NOMO-1 treated with dmso at 0.1 percent for 144 hours (cell line): ENCODE data around the gene ZNF276.

Experiments used
- DNase-seq: peaks from one replicate; lab custom pipeline; 2025; ENCODE audit not compliant: unreplicated experiment; lab: John Stamatoyannopoulos, UW

Gene ZNF276

GRCh38 chr16:89711601-89712273, 9.6 kb upstream of the ZNF276 start:
- peak; percentile 10 for DNase-seq

DNA sequence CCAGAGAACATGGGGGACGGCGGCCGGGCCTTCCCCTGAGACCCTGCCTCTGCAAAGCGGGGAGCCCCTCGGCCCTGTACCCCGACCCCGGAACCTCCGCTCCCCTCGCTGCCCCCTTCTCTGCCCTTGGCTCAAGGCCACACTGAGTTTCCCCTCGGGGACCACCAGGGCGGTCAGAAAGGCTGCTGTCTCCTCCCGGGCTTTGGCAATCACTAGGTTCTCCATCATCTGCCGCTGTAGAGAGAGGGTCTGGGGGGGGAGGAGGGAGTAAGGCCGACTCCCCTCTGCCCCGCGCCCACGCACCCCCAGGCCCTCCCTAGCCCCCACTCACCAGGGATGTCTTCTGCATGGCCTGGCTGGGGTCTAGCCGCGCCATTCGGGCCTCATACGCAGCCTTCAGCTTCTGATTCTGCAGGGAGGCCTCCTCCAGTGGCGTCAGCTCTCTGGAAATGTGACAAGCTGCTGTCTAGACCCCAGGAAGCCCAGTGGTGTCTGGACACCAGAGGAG, 9.0 kb upstream of the ZNF276 start:
- DNase-seq = no peak

DNA sequence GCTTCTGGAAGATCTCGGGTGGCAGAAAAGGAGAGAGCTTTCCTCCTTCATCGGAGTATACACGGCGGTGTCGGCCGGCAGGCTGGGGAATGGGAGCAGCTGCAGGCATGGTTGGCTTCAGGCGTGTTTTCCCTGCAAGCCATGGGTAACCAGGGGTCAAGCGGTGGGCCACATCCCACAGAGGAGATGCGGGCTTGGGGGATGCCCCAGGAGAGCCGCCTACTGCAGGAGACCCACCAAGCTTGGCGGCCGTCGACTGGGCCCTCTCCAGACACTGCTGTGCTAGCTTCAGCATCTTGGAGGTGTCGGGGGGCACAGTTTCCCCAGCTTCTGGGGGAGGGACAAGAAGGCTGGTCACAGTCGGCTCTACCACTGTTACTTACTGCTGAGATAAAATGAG, 4.8 kb upstream of the ZNF276 start:
- DNase-seq = no peak

- DNase-seq = no peak
Observed at GRCh38 chr16:89716916-89717687, 4.2 kb upstream of the ZNF276 start.

- no peak for DNase-seq
Observed at GRCh38 chr16:89717688-89718505, 3.4 kb upstream of the ZNF276 start.

DNA sequence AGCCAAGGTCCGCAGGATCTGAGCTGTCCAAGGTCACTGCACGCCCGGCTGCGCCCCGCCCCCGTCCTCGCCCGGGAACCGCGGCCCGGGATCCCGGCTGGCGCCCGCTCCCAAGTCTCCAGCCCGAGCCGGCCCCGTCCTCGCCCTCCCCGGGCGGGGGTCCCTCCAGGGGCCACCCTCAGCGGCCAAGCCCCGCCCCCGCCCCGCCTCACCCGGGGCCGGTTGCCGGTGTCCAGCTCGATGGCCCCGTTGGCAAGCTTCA, 855 bp upstream of the ZNF276 start:
- no peak for DNase-seq

DNA sequence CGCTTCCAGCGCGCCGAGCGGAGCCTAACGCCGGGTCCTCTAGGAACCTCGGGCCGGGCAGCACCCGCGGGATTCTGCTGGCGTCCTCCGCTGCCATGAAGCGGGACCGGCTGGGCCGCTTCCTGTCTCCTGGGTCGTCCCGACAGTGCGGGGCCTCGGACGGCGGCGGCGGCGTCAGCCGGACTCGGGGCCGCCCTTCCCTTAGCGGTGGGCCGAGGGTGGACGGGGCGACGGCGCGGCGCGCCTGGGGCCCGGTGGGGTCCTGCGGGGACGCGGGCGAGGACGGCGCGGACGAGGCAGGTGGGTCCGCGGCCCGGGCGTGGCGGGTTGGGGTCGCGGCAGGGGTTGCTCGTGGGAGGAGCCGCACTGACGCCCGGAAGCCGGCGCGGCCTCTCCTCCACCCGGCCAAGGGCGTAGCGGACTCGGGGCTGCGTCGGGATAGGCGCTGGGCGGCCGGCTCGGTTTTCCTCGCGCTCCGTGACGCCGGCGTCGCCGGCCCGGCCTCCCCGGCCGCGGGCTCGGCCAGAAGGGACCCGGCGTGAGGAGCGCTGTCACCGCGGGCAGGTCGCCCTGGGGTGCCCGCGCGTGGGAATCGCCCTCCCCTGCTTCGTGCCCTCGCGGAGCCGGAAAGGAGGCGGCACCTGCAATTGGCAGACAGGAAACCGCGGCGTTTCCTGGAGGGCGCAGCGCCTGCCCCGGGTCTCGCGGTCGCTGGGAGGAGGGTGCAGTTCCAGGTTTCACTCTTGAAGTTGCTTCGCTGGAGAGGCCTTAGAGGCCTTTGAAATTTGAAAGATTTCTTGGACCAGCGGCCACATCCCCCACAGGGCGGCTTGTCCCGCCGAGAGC, 432 bp downstream of the ZNF276 start:
- peak; percentile 63 for DNase-seq

- DNase-seq = peak; percentile 56
Observed at GRCh38 chr16:89722392-89723278, 1.3 kb downstream of the ZNF276 start.

GRCh38 chr16:89723279-89724250, 2.2 kb downstream of the ZNF276 start:
- no peak for DNase-seq

GRCh38 chr16:89727406-89728120, 6.2 kb downstream of the ZNF276 start:
- no peak for DNase-seq

DNA sequence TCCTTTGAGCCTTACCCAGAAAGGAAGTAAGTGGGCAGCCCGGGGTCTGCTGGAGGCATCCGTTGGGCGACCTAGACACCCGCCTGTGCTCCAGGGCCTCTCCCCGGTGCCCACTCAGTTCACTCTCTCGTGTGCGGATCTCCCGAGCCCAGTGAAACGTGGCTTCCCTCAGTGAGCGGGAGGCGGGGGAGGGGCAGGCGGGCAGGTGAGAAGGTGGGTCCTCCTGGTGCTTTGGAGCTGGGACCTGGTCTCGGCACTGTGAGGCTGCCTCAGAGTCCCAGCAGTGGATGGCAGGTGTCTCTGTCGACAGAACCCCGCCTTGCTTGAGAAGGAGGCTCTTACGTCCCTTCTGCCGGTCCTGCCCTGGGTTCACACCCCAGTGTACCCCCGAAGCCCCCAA, 8.0 kb downstream of the ZNF276 start:
- no peak for DNase-seq

DNA sequence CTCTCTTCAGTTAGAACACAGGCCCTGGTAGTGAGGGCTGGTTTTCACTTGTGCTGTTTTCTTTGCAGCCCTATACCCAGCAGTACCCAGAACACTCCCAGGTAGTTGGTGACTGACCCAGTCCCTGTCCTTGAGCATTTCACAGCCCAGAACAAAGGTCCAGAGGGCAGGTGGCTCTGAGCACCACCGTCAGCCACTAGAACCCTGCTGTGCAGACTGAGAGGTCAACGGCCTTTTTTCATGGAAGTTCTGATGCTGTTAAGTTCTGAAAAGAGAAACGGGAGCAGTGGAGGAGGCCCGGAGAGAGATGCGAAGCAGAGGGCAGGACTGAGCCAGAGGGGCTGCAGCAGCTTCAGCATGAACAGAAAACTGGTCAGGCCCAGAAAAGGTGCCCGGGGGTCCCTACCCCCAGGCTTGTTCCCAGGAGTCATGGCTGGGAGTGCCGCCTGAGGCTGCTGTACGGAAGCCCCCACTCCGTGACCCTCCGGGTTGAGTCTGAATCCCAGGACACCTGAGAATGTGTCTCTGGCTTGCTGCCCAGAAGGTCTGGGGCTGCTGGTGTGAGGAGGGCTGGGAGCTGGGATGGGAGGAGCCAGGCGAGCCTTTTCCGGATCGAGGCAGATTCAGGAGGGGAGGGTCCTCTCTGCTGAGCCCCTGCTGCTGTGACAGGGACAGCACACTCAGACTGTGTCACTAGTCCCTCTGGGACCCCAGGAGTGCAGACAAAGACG, 8.7 kb downstream of the ZNF276 start:
- DNase-seq = no peak

DNA sequence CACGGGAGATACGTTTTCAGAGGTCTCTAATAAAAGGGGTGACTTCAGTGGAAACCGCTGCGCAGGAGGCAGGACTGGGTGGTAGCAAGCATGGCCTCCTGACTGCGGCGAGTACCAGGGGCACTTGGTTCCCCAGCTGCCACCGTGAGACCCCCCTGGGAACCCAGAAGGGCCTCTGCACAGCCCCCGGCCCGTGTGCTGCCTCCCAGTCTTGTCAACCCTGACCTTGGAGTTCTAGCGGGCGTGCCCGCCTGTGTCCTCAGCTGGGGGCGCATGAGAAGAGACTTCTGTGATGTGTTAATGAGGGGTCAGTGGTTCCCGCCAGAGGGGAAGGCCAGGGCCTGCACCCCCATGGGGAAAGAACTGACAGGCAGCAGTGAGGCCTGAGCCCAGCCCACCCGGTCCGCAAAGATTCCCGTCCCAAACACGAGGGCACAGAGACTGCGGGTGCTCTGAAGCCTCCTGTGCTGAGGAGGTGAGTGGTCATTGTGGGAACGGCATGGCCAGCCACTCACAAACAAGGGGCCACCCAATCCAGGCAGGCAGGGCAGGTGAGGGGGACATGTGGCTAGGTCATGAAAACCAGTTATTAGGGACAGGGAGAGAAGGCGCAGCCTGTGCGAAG, 9.4 kb downstream of the ZNF276 start:
- DNase-seq = no peak

DNA sequence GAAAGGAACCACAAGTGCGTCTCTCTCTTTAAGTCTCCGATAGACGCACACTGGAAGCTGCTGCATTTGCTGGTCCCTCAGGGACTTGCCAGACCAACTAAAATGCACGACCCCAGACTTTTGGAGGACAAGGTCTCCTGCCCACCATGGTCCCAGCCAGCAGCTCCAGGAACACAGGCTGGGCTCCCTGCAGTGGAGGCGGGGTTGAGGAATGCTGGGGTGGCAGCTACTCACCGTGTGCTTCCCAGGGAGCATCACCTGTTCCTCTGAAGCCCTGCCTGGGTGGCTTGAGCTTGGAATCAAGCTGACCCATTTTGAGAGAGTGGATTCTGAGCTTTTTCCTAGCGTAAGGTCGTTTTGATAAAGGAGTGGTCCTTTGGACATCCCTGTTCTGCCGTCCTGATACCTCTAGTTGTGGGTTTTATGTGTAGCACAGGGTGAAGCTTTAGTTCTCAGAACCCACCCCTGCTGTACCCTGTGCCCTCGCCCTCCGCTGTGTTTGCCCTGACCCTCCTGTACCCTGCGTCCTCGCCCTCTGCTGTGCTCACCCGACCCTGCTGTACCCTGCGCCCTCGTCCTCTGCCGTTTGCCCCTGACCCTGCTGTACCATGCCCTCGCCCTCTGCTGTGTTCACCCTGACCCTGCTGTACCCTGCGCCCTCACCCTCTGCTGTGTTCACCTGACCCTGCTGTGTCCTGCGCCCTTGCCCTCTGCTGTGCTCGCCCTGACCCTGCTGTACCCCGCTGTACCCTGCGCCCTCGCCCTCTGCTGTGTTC, 11.0 kb downstream of the ZNF276 start:
- no peak for DNase-seq

GRCh38 chr16:89732918-89733242, 11.5 kb downstream of the ZNF276 start:
- DNase-seq = no peak

GRCh38 chr16:89733322-89733721, 12.0 kb downstream of the ZNF276 start:
- DNase-seq = no peak
